Testis (tissue), 2 donors: ENCODE measurements around the gene RBM22.

ENCODE experiments used
- POLR2A ChIP-seq: fragments of 450-650 bp; IDR thresholded peaks from one replicate; pipeline ENCODE4 v1.6.1; 2017; ENCODE audit warnings: antibody characterized with exemption, mild to moderate bottlenecking, moderate library complexity
- TF ChIP-seq, protein P1 (sequence below), 3 experiments: fragments of 450-650 bp in 2 of 3; fragments of 200-600 bp in 1 of 3; sonication (generic) in 1 of 3; IDR thresholded peaks; one replicate each; pipeline ENCODE4 v1.5.1; 2016 to 2019; ENCODE audit warnings: antibody characterized with exemption in 3 of 3, mild to moderate bottlenecking in 2 of 3, moderate library complexity in 1 of 3

DNA sequence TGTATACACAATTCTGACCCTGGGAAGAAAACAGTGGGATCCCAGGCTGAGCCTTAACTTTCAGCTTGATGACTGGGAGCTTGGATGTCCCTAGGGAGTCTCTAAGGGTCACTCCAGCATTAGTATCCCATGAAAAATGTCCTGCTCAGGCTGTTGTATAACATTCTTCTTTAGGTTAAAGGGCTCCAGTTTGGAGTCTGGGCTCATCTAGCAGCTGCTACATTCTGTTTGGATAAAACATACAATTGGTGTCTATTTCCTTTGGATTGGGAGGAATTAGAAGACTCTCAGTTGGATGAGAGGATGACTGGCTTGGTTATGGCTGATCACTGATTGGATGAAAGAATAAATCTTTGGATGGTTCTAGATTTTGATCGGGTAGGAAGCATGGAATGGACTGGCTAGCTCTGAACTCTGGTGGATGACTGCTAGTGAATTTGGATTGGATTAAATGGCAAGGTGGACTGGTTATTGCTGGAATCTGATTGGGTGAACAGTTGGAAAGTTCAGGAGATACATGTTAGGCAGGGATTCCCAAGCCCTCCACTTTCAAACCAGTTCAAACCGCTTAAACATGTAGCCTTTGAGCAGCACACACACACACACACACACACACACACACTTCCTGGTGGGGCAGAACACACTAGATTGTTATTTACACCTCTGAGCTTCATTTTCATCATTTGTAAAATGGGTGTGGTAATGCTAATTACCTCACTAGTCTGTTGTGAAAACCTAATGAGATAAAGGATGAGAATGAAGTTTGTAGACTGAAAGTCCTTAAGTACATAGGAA is 46.9 kb downstream of the RBM22 start:
- TF ChIP-seq POLR2A, result no peak
- TF ChIP-seq, protein P1, sequence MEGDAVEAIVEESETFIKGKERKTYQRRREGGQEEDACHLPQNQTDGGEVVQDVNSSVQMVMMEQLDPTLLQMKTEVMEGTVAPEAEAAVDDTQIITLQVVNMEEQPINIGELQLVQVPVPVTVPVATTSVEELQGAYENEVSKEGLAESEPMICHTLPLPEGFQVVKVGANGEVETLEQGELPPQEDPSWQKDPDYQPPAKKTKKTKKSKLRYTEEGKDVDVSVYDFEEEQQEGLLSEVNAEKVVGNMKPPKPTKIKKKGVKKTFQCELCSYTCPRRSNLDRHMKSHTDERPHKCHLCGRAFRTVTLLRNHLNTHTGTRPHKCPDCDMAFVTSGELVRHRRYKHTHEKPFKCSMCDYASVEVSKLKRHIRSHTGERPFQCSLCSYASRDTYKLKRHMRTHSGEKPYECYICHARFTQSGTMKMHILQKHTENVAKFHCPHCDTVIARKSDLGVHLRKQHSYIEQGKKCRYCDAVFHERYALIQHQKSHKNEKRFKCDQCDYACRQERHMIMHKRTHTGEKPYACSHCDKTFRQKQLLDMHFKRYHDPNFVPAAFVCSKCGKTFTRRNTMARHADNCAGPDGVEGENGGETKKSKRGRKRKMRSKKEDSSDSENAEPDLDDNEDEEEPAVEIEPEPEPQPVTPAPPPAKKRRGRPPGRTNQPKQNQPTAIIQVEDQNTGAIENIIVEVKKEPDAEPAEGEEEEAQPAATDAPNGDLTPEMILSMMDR (IDR thresholded peaks at IDR 0.05), result no peak
